Activated CD4-positive, alpha-beta T cell treated with anti-CD3 and anti-CD28 coated beads, Interleukin-2, amount 50 U/mL, for 24 hours (primary cell): ENCODE results near the gene TINAGL1.

ENCODE experiments used
- DNase-seq, 2 donors: peaks; one replicate each; pipeline ENCODE4 v3.0.0-alpha.2; 2020; ENCODE audit warnings: low read depth in 1 of 2, low spot score in 1 of 2

Gene TINAGL1

DNA sequence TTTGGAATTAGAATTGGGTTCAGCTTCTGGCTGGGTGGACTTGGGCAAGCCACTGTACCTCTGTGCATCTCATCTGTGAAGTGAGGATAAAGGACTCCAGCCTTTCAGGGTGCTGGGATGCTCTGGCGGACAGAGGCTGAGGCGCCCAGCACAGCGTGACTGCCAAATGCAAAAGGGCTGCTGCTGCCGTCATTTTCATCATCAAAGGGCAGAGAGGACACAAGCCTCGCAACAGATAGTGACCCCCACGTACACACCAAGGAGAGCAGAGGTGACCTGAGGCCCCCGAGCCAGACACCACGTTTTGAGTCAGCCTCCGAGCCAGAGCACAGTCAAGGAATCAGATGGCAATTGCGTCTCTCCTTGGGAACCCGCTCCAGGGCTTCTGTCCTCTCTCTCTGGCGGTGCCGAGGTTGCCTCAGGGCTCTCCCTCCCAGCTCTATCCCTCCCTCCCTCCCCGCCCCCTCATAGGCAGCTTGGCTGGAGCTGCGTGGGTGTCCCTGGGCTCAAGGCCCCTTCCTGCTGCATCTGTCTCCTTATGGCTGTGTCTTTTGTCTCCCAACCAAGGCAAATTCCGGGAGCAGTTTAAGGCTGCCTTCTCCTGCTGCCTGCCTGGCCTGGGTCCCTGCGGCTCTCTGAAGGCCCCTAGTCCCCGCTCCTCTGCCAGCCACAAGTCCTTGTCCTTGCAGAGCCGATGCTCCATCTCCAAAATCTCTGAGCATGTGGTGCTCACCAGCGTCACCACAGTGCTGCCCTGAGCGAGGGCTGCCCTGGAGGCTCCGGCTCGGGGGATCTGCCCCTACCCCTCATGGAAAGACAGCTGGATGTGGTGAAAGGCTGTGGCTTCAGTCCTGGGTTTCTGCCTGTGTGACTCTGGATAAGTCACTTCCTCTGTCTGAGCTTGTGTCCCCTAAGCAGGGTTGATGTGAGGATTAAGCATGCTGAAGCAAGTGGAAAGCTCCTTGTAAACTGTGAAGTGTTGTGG is 50.2 kb downstream of the TINAGL1 start:
- no peak for DNase-seq

DNA sequence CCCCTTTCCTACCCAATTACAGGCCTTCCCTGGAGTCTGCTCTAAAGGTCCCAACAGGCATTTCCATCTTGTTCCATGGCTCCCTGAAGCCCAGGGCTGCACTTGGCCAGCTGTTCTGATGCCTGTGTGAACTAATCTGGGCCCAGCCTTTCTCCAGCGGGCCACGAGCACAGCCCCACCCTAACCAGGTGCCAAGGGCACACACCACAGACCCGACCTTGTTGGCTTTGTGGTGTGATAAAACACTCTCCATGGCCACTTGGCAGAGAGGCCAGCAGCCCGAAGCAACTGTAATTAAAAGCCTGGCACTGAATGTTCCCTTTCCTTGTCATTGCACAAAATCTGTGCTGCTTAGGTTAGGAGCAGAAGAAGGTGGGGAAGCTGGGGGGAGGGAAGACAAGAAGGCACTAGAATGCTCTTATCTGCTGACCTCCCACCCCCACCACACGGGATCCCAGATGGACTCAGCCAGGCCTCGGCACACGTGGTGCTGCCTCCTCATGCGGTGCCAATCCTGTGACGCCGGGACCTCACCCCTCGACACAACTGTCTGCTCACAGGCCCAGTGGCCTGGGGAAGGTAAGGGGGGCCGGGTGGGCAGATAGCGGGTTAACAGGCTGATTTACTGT is 51.1 kb downstream of the TINAGL1 start:
- no peak for DNase-seq

DNA sequence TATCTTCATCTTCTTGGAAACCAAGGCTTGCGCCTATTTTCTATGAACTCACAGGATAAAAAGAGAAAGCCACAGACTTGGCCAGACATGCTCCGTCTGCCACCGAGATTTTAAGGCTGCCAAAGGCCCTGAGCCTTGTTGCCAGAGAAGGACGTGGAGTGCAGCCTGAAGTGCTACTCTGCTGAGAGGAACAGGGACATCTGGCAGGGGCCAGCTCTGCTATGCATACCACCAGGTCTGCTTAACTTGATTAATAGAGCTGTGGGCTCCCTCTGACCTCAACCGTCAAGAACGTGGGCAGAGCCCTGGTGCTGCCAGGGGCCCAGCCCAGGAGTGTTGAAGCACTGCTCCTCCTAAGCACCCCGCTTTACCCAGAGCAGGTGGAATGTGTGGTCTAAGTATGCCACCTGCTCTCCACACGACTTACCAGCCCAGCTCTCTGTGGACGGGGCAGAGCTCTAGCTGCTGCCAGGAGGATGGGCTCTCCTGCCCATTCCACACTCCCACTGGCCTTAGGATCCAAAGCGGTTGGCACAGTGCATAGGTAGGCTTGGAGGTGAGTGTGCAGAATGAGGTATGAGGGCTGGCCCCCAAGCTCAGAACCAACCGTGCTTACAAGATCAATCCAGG is 51.7 kb downstream of the TINAGL1 start:
- DNase-seq = no peak

DNA sequence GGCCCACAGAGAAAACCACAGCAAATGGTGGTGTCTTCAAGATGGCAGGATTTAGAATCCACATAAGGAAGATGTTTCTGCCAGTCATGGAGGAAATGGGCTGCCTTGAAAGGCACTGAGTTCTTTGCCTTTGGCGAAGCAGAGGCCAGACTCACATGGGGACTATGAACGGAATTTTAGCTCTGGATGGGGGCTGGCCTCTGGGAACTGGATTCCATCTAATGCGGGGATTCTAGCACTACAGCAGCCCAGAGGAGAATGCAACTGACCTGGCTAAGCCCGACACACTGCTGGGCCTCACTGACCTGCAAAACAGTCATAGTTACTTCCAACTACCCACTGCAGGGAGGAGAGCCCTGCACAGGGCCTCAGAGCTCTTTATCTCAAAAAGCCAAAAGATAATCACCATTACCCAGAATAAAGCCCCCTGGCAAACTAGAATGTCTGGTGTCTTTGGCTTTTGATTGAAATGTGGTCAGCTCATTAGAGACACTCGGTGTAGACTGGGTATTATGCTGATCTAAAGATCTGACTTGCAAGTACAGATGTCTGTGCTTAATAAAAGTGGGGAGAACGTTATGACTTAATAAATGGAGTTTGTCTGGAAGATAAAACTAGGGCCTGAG is 52.7 kb downstream of the TINAGL1 start:
- DNase-seq = no peak

DNA sequence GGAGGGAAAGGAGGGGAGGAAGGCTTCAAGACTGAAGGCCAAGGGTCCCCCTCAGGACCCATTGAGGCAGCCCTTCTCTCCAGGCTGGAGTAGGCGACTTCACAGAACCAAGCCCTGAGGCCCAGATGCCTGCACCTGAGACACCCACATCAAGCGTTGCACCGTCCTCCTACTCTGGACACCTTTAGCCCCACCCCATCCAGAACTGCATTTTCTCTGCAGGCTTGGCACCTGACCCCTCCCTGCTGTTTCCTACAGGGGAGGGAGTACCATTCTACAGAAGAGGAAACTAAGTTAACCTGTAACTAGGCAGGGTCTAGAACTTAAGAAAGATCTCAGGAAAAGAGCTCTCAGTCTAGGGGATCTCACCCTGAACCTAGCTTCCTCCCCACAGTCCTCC is 56.3 kb downstream of the TINAGL1 start:
- no peak for DNase-seq

DNA sequence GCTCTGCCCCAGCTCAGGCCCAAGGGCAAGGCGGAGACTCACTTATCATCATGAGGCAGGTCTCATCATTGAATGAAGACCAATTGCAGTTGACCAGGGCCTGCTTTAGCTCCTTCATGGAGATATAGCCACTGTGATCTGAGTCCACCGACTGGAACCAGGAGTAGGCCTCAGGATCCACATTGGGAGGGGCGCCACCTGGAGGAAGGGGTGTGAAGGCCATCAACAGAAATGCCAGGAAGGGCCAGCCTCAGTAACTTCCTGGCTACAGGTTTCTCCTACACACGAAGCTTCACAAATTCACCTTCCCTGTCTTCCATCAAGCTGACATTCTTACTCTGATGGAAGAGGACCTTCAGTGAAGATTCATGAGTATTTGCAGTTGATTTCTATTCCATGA is 56.8 kb downstream of the TINAGL1 start:
- no peak for DNase-seq
